Uterus (tissue), 4 donors: Measurements from ENCODE around the gene TSHZ1. TPM values are rescaled to one million over a fixed set of nuclear protein-coding genes. Genes with fewer than 3 reads are reported as not detected.

Experiments
- DNase-seq, 2 donors: peaks; one replicate each; pipeline ENCODE4 v3.0.0-alpha.2; 2019 to 2020
- H3K27ac ChIP-seq, 2 donors: fragments of 200-600 bp; sonication (generic); 1 replicate in 1 of 2; 2 replicates in 1 of 2; pipeline ENCODE4 v1.5.1; 2016 to 2018
- H3K27me3 ChIP-seq, 2 donors: fragments of 200-600 bp; sonication (generic); one replicate each; pipeline ENCODE4 v1.5.1; 2018 to 2019; ENCODE audit warnings: control low read depth in 1 of 2
- H3K36me3 ChIP-seq, 2 donors: fragments of 200-600 bp; sonication (generic); one replicate each; pipeline ENCODE4 v1.5.1; 2019; ENCODE audit warnings: control low read depth in 1 of 2
- H3K4me1 ChIP-seq, 2 donors: fragments of 200-600 bp; sonication (generic); one replicate each; pipeline ENCODE4 v1.5.1; 2018 to 2019; ENCODE audit warnings: control low read depth in 1 of 2
- H3K4me3 ChIP-seq, 2 donors: fragments of 200-600 bp; sonication (generic); 1 replicate in 1 of 2; 2 replicates in 1 of 2; pipeline ENCODE4 v1.5.1; 2018 to 2019; ENCODE audit warnings: mild to moderate bottlenecking in 1 of 2
- H3K9me3 ChIP-seq, 2 donors: fragments of 200-600 bp; sonication (generic); one replicate each; pipeline ENCODE4 v1.5.1; 2019; ENCODE audit warnings: control low read depth in 1 of 2
- CTCF ChIP-seq, 4 experiments: fragments of 200-600 bp in 2 of 4; fragments of 450-650 bp in 2 of 4; sonication (generic) in 2 of 4; IDR thresholded peaks; one replicate each; pipeline ENCODE4 v1.5.1; 2016 to 2019; ENCODE audit warnings: antibody characterized with exemption in 4 of 4, mild to moderate bottlenecking in 2 of 4, moderate library complexity in 1 of 4
- POLR2A ChIP-seq, 2 donors: fragments of 450-650 bp; IDR thresholded peaks; one replicate each; pipeline ENCODE4 v1.6.1; 2016; ENCODE audit warnings: antibody characterized with exemption in 2 of 2, mild to moderate bottlenecking in 1 of 2, moderate library complexity in 1 of 2
- intact Hi-C: fragments of 100-400 bp; cut with DNase I; formaldehyde crosslinking; loops from one replicate; pipeline ENCODE4 v1.15.1; 2023; ENCODE audit warnings: low total_unique reads
- total RNA-seq, 4 donors: library from RNA; depleted of rRNA in 3 of 4; stranded (reverse); fragments of >200 nt in 3 of 4; gene quantifications; one replicate each; pipeline versions ENCODE4 v1.1.0 to v1.2.4, GENCODE V29; 2014 to 2023
- donor health status: DM: yes; HTN: yes; CAD: no.

Gene TSHZ1
- total RNA-seq, 4 donors from 2014 or later, result 10.0 to 31.9 (median 21.4) TPM

- no peaks in the 10 kb centered on the region for H3K9me3 ChIP-seq
- H3K27me3 ChIP-seq, result no peaks in the 10 kb centered on the region
- TF ChIP-seq CTCF (IDR thresholded peaks at IDR 0.05) (no peak), POLR2A (IDR thresholded peaks at IDR 0.05) (no peak)
- intact Hi-C loops, result no loop called here
- H3K4me1 ChIP-seq, result no peaks in the 10 kb centered on the region
- no peak overlapping the region for H3K27ac ChIP-seq
- no peak overlapping the region for H3K4me3 ChIP-seq
- no peaks in the 10 kb centered on the region for H3K36me3 ChIP-seq
- no peak for DNase-seq
Measured at GRCh38 chr18:75262511-75262910, 51.9 kb downstream of the TSHZ1 start.

- H3K27ac ChIP-seq, result peak overlapping the region in 1 of 2 donors; percentile 33
- no peaks in the 10 kb centered on the region for H3K9me3 ChIP-seq
- no peak overlapping the region for H3K4me3 ChIP-seq
- no peaks in the 10 kb centered on the region for H3K27me3 ChIP-seq
- no peak for DNase-seq
- TF ChIP-seq POLR2A (IDR thresholded peaks at IDR 0.05) (no peak), CTCF (IDR thresholded peaks at IDR 0.05) (no peak)
- no peaks in the 10 kb centered on the region for H3K36me3 ChIP-seq
- no peaks in the 10 kb centered on the region for H3K4me1 ChIP-seq
- intact Hi-C loops, result no loop called here
Measured at GRCh38 chr18:75264195-75264594, 53.6 kb downstream of the TSHZ1 start.

- H3K27me3 ChIP-seq, result no peaks in the 10 kb centered on the region
- no peaks in the 10 kb centered on the region for H3K36me3 ChIP-seq
- no peak for TF ChIP-seq CTCF (IDR thresholded peaks at IDR 0.05)
- no peak for TF ChIP-seq POLR2A (IDR thresholded peaks at IDR 0.05)
- H3K4me3 ChIP-seq, result peak overlapping the region; percentile 7 to 21
- H3K27ac ChIP-seq, result peak overlapping the region; percentile 18 to 33
- intact Hi-C loops, result no loop called here
- H3K9me3 ChIP-seq, result no peaks in the 10 kb centered on the region
- no peak for DNase-seq
- no peaks in the 10 kb centered on the region for H3K4me1 ChIP-seq
Measured at GRCh38 chr18:75264926-75265597, 54.5 kb downstream of the TSHZ1 start.

GRCh38 chr18:75265872-75266271 is 55.3 kb downstream of the TSHZ1 start:
- Histone ChIP-seq H3K4me3 (no peak overlapping the region), H3K27ac (no peak overlapping the region), H3K9me3 (no peaks in the 10 kb centered on the region), H3K4me1 (no peaks in the 10 kb centered on the region), H3K27me3 (no peaks in the 10 kb centered on the region), H3K36me3 (no peaks in the 10 kb centered on the region)
- DNase-seq, result no peak
- intact Hi-C loops, result no loop called here
- TF ChIP-seq POLR2A (IDR thresholded peaks at IDR 0.05), result no peak
- TF ChIP-seq CTCF (IDR thresholded peaks at IDR 0.05), result no peak

GRCh38 chr18:75267643-75268363 is 57.2 kb downstream of the TSHZ1 start:
- no peaks in the 10 kb centered on the region for H3K9me3 ChIP-seq
- H3K36me3 ChIP-seq, result no peaks in the 10 kb centered on the region
- H3K27me3 ChIP-seq, result no peaks in the 10 kb centered on the region
- intact Hi-C loops, result no loop called here
- H3K27ac ChIP-seq, result no peak overlapping the region
- no peak overlapping the region for H3K4me3 ChIP-seq
- TF ChIP-seq CTCF (IDR thresholded peaks at IDR 0.05) (no peak), POLR2A (IDR thresholded peaks at IDR 0.05) (no peak)
- H3K4me1 ChIP-seq, result no peaks in the 10 kb centered on the region
- DNase-seq, result no peak
